Natural killer cell (primary cell): Measurements from ENCODE around the gene TOX4. TPM values are rescaled to one million over a fixed set of nuclear protein-coding genes. Genes with fewer than 3 reads are reported as not detected.

Source experiments
- ATAC-seq, 3 donors: fragments of 150-1000 bp in 2 of 3; fragments of 200-7000 bp in 1 of 3; cut with Tn5 transposase; 1 replicate in 1 of 3; 2 replicates in 2 of 3; pipeline ENCODE4 v1.10.0; 2021; ENCODE audit warnings: mild to moderate bottlenecking in 2 of 3, moderate library complexity in 2 of 3
- DNase-seq, 2 donors: peaks; one replicate each; pipeline versions ENCODE4 v3.0.0 to v3.0.0-alpha.2; 2013 to 2021; ENCODE audit warnings: mixed read lengths in 1 of 2
- H3K27ac ChIP-seq: one replicate; pipeline ENCODE4 v1.5.1; 2013; ENCODE audit warnings: mild to moderate bottlenecking, low read length
- H3K27me3 ChIP-seq: one replicate; pipeline ENCODE4 v1.6.1; 2013; ENCODE audit warnings: low read length; ENCODE audit not compliant: control insufficient read depth, insufficient read depth
- H3K36me3 ChIP-seq: one replicate; pipeline ENCODE4 v1.6.1; 2013; ENCODE audit warnings: low read length; ENCODE audit not compliant: control insufficient read depth, insufficient read depth
- H3K4me1 ChIP-seq: one replicate; pipeline ENCODE4 v1.6.1; 2013; ENCODE audit warnings: low read length; ENCODE audit not compliant: control insufficient read depth, insufficient read depth
- H3K4me3 ChIP-seq: one replicate; pipeline ENCODE4 v1.5.1; 2013; ENCODE audit warnings: low read length
- H3K9me3 ChIP-seq: one replicate; pipeline ENCODE4 v1.6.1; 2013; ENCODE audit warnings: low read length; ENCODE audit not compliant: control insufficient read depth, insufficient read depth
- H3K27ac Mint-ChIP-seq, 2 donors: one replicate each; pipeline ENCODE4 v1.8.0; 2022; ENCODE audit warnings: mild to moderate bottlenecking in 2 of 2, mixed read lengths in 2 of 2, moderate library complexity in 1 of 2
- H3K27me3 Mint-ChIP-seq, 2 donors: one replicate each; pipeline ENCODE4 v1.8.0; 2022; ENCODE audit warnings: low read depth in 2 of 2, mixed read lengths in 2 of 2
- H3K36me3 Mint-ChIP-seq: one replicate; pipeline ENCODE4 v1.8.0; 2022; ENCODE audit warnings: mixed read lengths
- H3K4me1 Mint-ChIP-seq, 2 donors: one replicate each; pipeline ENCODE4 v1.8.0; 2022; ENCODE audit warnings: mixed read lengths in 2 of 2
- H3K4me3 Mint-ChIP-seq: one replicate; pipeline ENCODE4 v1.8.0; 2022; ENCODE audit warnings: mild to moderate bottlenecking, moderate library complexity, mixed read lengths
- H3K9me3 Mint-ChIP-seq, 2 donors: one replicate each; pipeline ENCODE4 v1.8.0; 2022; ENCODE audit warnings: mixed read lengths in 2 of 2
- CTCF ChIP-seq: fragments of 200-600 bp; IDR thresholded peaks from one replicate; pipeline ENCODE4 v1.8.0; 2022; ENCODE audit warnings: antibody characterized with exemption
- WGBS: methylation state at CpG from one replicate; pipeline ENCODE4 v1.1.7; 2013; ENCODE audit warnings: missing lambda C conversion rate; ENCODE audit not compliant: insufficient coverage; 5-methylcytosine and 5-hydroxymethylcytosine counted together
- intact Hi-C: fragments of 100-400 bp; cut with micrococcal nuclease; formaldehyde crosslinking; loops from one replicate; pipeline ENCODE4 v1.14.2; 2022
- total RNA-seq, 4 donors: library from RNA; stranded (reverse); fragments of 120-200 nt in 1 of 4; gene quantifications; one replicate each; pipeline versions ENCODE4 v1.2.3 to v1.2.4, GENCODE V29; 2013 to 2022

The TOX4 gene
- total RNA-seq, 3 donors from 2014 or later (not counting 1 experiment from before 2014, with no cell fraction given): 103 to 123 (median 123) TPM

GRCh38 chr14:21476523-21476924 lies 471 bp upstream of the TOX4 start:
- H3K36me3 ChIP-seq: peaks cover 23% of the 10 kb centered on the region
- ATAC-seq: peak; percentile 53 to 62 (median 55)

GRCh38 chr14:21486640-21487087 lies 9.7 kb downstream of the TOX4 start:
- intact Hi-C loops: no loop called here
- Histone ChIP-seq H3K27ac (no peak overlapping the region), H3K4me1 (no peaks in the 10 kb centered on the region), H3K9me3 (no peaks in the 10 kb centered on the region), H3K36me3 (peaks cover 34% of the 10 kb centered on the region), H3K27me3 (no peaks in the 10 kb centered on the region), H3K4me3 (no peak overlapping the region)
- Mint-ChIP-seq H3K27me3 (no peaks in the 10 kb centered on the region), H3K27ac (no peak overlapping the region), H3K4me1 (peaks cover 0 to 3% of the 10 kb centered on the region in 2 donors), H3K4me3 (no peak overlapping the region), H3K9me3 (no peaks in the 10 kb centered on the region), H3K36me3 (peaks cover 8% of the 10 kb centered on the region)
- TF ChIP-seq CTCF: no peak
- DNase-seq (no peak), ATAC-seq (no peak)
- WGBS: 100% methylated on average over 1 of the region's 1 CpG

More at GRCh38 chr14:21476523-21476924, 471 bp upstream of the TOX4 start:
- H3K27me3 Mint-ChIP-seq: no peaks in the 10 kb centered on the region
- H3K4me3 Mint-ChIP-seq: peak overlapping the region; percentile 98
- H3K27ac ChIP-seq: peak overlapping the region; percentile 73
- WGBS: under 1% methylated on average over 27 of the region's 27 CpGs
- H3K9me3 ChIP-seq: no peaks in the 10 kb centered on the region
- no peaks in the 10 kb centered on the region for H3K9me3 Mint-ChIP-seq
- H3K36me3 Mint-ChIP-seq: peaks cover 11% of the 10 kb centered on the region
- H3K4me1 ChIP-seq: peaks cover 9% of the 10 kb centered on the region
- H3K27me3 ChIP-seq: no peaks in the 10 kb centered on the region
- peak in 1 of 2 donors; percentile 68 for DNase-seq
- H3K4me3 ChIP-seq: peak overlapping the region; percentile 80
- intact Hi-C loops: no loop called here
- H3K4me1 Mint-ChIP-seq: peaks cover 35 to 38% of the 10 kb centered on the region in 2 donors
- no peak for TF ChIP-seq CTCF
- H3K27ac Mint-ChIP-seq: peak overlapping the region; percentile 96 to 97

- intact Hi-C loops: no loop called here
- no peak overlapping the region for H3K4me3 ChIP-seq
- no peak for ATAC-seq
- peaks cover 78% of the 10 kb centered on the region for H3K36me3 ChIP-seq
- H3K4me3 Mint-ChIP-seq: no peak overlapping the region
- WGBS: 100% methylated on average over 1 of the region's 2 CpGs
- no peaks in the 10 kb centered on the region for H3K27me3 ChIP-seq
- no peaks in the 10 kb centered on the region for H3K4me1 ChIP-seq
- no peak for TF ChIP-seq CTCF
- H3K9me3 Mint-ChIP-seq: no peaks in the 10 kb centered on the region
- H3K4me1 Mint-ChIP-seq: peaks cover 0 to 5% of the 10 kb centered on the region in 2 donors
- H3K27ac ChIP-seq: no peak overlapping the region
- no peaks in the 10 kb centered on the region for H3K9me3 ChIP-seq
- peak overlapping the region in 1 of 2 donors; percentile 26 for H3K27ac Mint-ChIP-seq
- peaks cover 18% of the 10 kb centered on the region for H3K36me3 Mint-ChIP-seq
- no peak for DNase-seq
- no peaks in the 10 kb centered on the region for H3K27me3 Mint-ChIP-seq
Observed at GRCh38 chr14:21494902-21495762, 18.1 kb downstream of the TOX4 start.
